ENCODE data around the gene KATNB1.

GRCh38 chr16:57742543-57742942 is 7.0 kb downstream of the KATNB1 start:
- TF ChIP-seq POLR2AphosphoS5 (IDR thresholded peaks at IDR 0.05), result no peak
- TF ChIP-seq SMC3 (conservative IDR thresholded peaks at IDR 0.05; ENCODE audit: poor library complexity), result no peak
- no peak for TF ChIP-seq EP300 (conservative IDR thresholded peaks at IDR 0.05; ENCODE audit: poor library complexity, severe bottlenecking)
- no peak for TF ChIP-seq EZH2 (IDR thresholded peaks at IDR 0.05; ENCODE audit: borderline replicate concordance, insufficient read depth, low read length, poor library complexity, severe bottlenecking)
- TF ChIP-seq, protein P1, sequence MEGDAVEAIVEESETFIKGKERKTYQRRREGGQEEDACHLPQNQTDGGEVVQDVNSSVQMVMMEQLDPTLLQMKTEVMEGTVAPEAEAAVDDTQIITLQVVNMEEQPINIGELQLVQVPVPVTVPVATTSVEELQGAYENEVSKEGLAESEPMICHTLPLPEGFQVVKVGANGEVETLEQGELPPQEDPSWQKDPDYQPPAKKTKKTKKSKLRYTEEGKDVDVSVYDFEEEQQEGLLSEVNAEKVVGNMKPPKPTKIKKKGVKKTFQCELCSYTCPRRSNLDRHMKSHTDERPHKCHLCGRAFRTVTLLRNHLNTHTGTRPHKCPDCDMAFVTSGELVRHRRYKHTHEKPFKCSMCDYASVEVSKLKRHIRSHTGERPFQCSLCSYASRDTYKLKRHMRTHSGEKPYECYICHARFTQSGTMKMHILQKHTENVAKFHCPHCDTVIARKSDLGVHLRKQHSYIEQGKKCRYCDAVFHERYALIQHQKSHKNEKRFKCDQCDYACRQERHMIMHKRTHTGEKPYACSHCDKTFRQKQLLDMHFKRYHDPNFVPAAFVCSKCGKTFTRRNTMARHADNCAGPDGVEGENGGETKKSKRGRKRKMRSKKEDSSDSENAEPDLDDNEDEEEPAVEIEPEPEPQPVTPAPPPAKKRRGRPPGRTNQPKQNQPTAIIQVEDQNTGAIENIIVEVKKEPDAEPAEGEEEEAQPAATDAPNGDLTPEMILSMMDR (IDR thresholded peaks at IDR 0.05; ENCODE audit: poor library complexity, severe bottlenecking), result no peak
- TF ChIP-seq, protein P2, sequence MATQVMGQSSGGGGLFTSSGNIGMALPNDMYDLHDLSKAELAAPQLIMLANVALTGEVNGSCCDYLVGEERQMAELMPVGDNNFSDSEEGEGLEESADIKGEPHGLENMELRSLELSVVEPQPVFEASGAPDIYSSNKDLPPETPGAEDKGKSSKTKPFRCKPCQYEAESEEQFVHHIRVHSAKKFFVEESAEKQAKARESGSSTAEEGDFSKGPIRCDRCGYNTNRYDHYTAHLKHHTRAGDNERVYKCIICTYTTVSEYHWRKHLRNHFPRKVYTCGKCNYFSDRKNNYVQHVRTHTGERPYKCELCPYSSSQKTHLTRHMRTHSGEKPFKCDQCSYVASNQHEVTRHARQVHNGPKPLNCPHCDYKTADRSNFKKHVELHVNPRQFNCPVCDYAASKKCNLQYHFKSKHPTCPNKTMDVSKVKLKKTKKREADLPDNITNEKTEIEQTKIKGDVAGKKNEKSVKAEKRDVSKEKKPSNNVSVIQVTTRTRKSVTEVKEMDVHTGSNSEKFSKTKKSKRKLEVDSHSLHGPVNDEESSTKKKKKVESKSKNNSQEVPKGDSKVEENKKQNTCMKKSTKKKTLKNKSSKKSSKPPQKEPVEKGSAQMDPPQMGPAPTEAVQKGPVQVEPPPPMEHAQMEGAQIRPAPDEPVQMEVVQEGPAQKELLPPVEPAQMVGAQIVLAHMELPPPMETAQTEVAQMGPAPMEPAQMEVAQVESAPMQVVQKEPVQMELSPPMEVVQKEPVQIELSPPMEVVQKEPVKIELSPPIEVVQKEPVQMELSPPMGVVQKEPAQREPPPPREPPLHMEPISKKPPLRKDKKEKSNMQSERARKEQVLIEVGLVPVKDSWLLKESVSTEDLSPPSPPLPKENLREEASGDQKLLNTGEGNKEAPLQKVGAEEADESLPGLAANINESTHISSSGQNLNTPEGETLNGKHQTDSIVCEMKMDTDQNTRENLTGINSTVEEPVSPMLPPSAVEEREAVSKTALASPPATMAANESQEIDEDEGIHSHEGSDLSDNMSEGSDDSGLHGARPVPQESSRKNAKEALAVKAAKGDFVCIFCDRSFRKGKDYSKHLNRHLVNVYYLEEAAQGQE (IDR thresholded peaks at IDR 0.05; ENCODE audit: borderline replicate concordance), result no peak
- TF ChIP-seq RAD21 (conservative IDR thresholded peaks at IDR 0.05), result no peak
- TF ChIP-seq TAF1 (IDR thresholded peaks at IDR 0.05; ENCODE audit: low read depth), result no peak

All from neural cell (in vitro differentiated cells).